ENCODE measurements around the gene EIF2AK3.

EIF2AK3 gene

GRCh38 chr2:88622307-88622706 lies 5.0 kb downstream of the EIF2AK3 start:
- TF ChIP-seq ZFX (IDR thresholded peaks at IDR 0.05; ENCODE audit: borderline replicate concordance) (no peak), CTCF (IDR thresholded peaks at IDR 0.05) (no peak)
- no peak overlapping the region for H3K27ac ChIP-seq

GRCh38 chr2:88621432-88621831 lies 5.8 kb downstream of the EIF2AK3 start:
- no peak overlapping the region for H3K27ac ChIP-seq

GRCh38 chr2:88620015-88620414 lies 7.2 kb downstream of the EIF2AK3 start:
- H3K27ac ChIP-seq, result no peak overlapping the region
- TF ChIP-seq ZFX (IDR thresholded peaks at IDR 0.05; ENCODE audit: borderline replicate concordance) (no peak), CTCF (IDR thresholded peaks at IDR 0.05) (no peak)

More at GRCh38 chr2:88621432-88621831, 5.8 kb downstream of the EIF2AK3 start:
- no peak for TF ChIP-seq ZFX (IDR thresholded peaks at IDR 0.05; ENCODE audit: borderline replicate concordance)
- no peak for TF ChIP-seq CTCF (IDR thresholded peaks at IDR 0.05)

GRCh38 chr2:88615822-88616221 lies 11.4 kb downstream of the EIF2AK3 start:
- TF ChIP-seq CTCF (IDR thresholded peaks at IDR 0.05) (no peak), ZFX (IDR thresholded peaks at IDR 0.05; ENCODE audit: borderline replicate concordance) (no peak)
- no peak overlapping the region for H3K27ac ChIP-seq

- no peak overlapping the region for H3K27ac ChIP-seq
- no peak for TF ChIP-seq CTCF (IDR thresholded peaks at IDR 0.05)
- TF ChIP-seq ZFX (IDR thresholded peaks at IDR 0.05; ENCODE audit: borderline replicate concordance), result no peak
These were observed 12.6 kb downstream of the EIF2AK3 start for GRCh38 chr2:88614497-88615157.

GRCh38 chr2:88613921-88614320 lies 13.3 kb downstream of the EIF2AK3 start:
- no peak overlapping the region for H3K27ac ChIP-seq
- TF ChIP-seq ZFX (IDR thresholded peaks at IDR 0.05; ENCODE audit: borderline replicate concordance), result no peak

- TF ChIP-seq CTCF (IDR thresholded peaks at IDR 0.05) (no peak), ZFX (IDR thresholded peaks at IDR 0.05; ENCODE audit: borderline replicate concordance) (no peak)
- no peak overlapping the region for H3K27ac ChIP-seq
These were observed 19.1 kb downstream of the EIF2AK3 start for GRCh38 chr2:88608184-88608583.

- TF ChIP-seq CTCF (IDR thresholded peaks at IDR 0.05) (no peak), ZFX (IDR thresholded peaks at IDR 0.05; ENCODE audit: borderline replicate concordance) (no peak)
- no peak overlapping the region for H3K27ac ChIP-seq
These were observed 19.8 kb downstream of the EIF2AK3 start for GRCh38 chr2:88607416-88607815.
